CD4-positive, alpha-beta T cell (primary cell): ENCODE data around the gene KIAA1671. TPM values are rescaled to one million over a fixed set of nuclear protein-coding genes. Genes with fewer than 3 reads are reported as not detected.

Source experiments
- ATAC-seq: fragments of 200-7000 bp; cut with Tn5 transposase; one replicate; pipeline ENCODE4 v1.10.0; 2022; ENCODE audit warnings: mild to moderate bottlenecking; ENCODE audit not compliant: poor library complexity
- CTCF ChIA-PET: fragments of 350-600 bp; sonication (Branson Sonifier 250); formaldehyde crosslinking; loops from one replicate; lab custom pipeline; 2021; ENCODE audit warnings: antibody characterized with exemption, inconsistent platforms; lab: Charles Lee
- POLR2A ChIA-PET: fragments of 350-600 bp; sonication (Branson Sonifier 250); formaldehyde crosslinking; loops from one replicate; lab custom pipeline; 2021; ENCODE audit warnings: antibody characterized with exemption, inconsistent platforms; lab: Charles Lee
- DNase-seq, 14 experiments: peaks; one replicate each; pipeline ENCODE4 v3.0.0-alpha.2; 2013 to 2020; ENCODE audit warnings: mixed read lengths in 2 of 14
- H3K27ac ChIP-seq, 2 donors: one replicate each; pipeline versions ENCODE4 v1.5.1 to v1.7.0; 2013; ENCODE audit warnings: low read length in 2 of 2, low read depth in 1 of 2, mild to moderate bottlenecking in 1 of 2
- H3K27me3 ChIP-seq, 2 experiments: 1 replicate in 1 of 2; 2 replicates in 1 of 2; pipeline versions ENCODE4 v1.6.1 to v1.7.0; 2013; ENCODE audit warnings: low read length in 2 of 2, control low read depth in 1 of 2, mild to moderate bottlenecking in 1 of 2, moderate library complexity in 1 of 2; ENCODE audit not compliant: insufficient read depth in 2 of 2, control insufficient read depth in 1 of 2
- H3K36me3 ChIP-seq: one replicate; pipeline ENCODE4 v1.6.1; 2013; ENCODE audit warnings: low read length, control low read depth; ENCODE audit not compliant: insufficient read depth
- H3K4me1 ChIP-seq: one replicate; pipeline ENCODE4 v1.6.1; 2013; ENCODE audit warnings: low read length, control low read depth; ENCODE audit not compliant: insufficient read depth
- H3K4me3 ChIP-seq: one replicate; pipeline ENCODE4 v1.5.1; 2013; ENCODE audit warnings: mild to moderate bottlenecking, low read length, moderate library complexity
- H3K9me3 ChIP-seq, 2 experiments: 1 replicate in 1 of 2; 2 replicates in 1 of 2; pipeline versions ENCODE4 v1.6.1 to v1.7.0; 2013; ENCODE audit warnings: low read length in 2 of 2, mild to moderate bottlenecking in 2 of 2, control low read depth in 1 of 2, moderate library complexity in 1 of 2; ENCODE audit not compliant: control insufficient read depth in 1 of 2, insufficient read depth in 1 of 2
- H3K27ac Mint-ChIP-seq: one replicate; pipeline ENCODE4 v1.8.0; 2020; ENCODE audit warnings: mixed read lengths
- H3K27me3 Mint-ChIP-seq: one replicate; pipeline ENCODE4 v1.8.0; 2021; ENCODE audit warnings: mixed read lengths
- H3K36me3 Mint-ChIP-seq: one replicate; pipeline ENCODE4 v1.8.0; 2021; ENCODE audit warnings: low read depth, mixed read lengths
- H3K4me1 Mint-ChIP-seq: one replicate; pipeline ENCODE4 v1.8.0; 2021; ENCODE audit warnings: low read depth, mixed read lengths
- H3K4me3 Mint-ChIP-seq: one replicate; pipeline ENCODE4 v1.8.0; 2020; ENCODE audit warnings: mild to moderate bottlenecking, mixed read lengths
- H3K9me3 Mint-ChIP-seq: one replicate; pipeline ENCODE4 v1.8.0; 2020; ENCODE audit warnings: mixed read lengths
- intact Hi-C, 2 experiments: fragments of 100-400 bp; cut with DNase I in 1 of 2; cut with micrococcal nuclease in 1 of 2; formaldehyde crosslinking; loops; one replicate each; pipeline versions ENCODE4 v1.15.1 to v1.9.0; 2023 to 2025; cut with DNase I, micrococcal nuclease
- total RNA-seq, 174 experiments: library from RNA in 2 of 174; stranded (reverse) in 2 of 174; gene quantifications; one replicate each; pipeline ENCODE4 v1.2.3 and lab custom pipeline; 2021 to 2026
- TF ChIP-seq, protein P1 (sequence below): fragments of 200-600 bp; IDR thresholded peaks from one replicate; pipeline ENCODE4 v1.8.0; 2022; ENCODE audit warnings: antibody characterized with exemption, mild to moderate bottlenecking

KIAA1671 gene
- total RNA-seq, 2 experiments from 2014 or later = 2.6 to 2.9 TPM

DNA sequence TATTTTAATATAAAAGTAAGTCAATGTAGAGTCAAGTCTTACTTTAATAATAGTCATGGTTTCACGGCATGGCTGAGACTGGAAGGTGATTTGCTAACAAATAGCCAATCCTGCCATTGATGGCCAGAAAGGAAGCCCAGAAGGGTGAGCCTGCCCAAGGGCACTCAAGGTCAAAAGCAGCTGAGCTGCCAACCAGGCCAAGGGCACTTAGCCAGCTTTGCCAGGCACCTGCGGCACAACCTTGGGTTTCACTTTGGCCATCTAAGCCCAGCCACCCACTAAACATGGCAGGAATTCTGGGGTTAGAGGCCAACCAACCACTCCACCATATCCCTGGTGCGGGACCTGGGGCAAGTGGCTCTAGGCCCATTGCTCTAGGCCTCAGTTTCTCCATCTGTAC lies 10.2 kb upstream of the KIAA1671 start:
- H3K9me3 ChIP-seq = no peaks in the 10 kb centered on the region
- H3K4me1 ChIP-seq = peaks cover 4% of the 10 kb centered on the region
- H3K27me3 ChIP-seq = peaks cover 5 to 15% of the 10 kb centered on the region in 2 experiments
- no peak overlapping the region for H3K4me3 Mint-ChIP-seq
- H3K36me3 ChIP-seq = no peaks in the 10 kb centered on the region
- H3K36me3 Mint-ChIP-seq = no peaks in the 10 kb centered on the region
- no peak overlapping the region for H3K27ac Mint-ChIP-seq
- TF ChIP-seq, protein P1, sequence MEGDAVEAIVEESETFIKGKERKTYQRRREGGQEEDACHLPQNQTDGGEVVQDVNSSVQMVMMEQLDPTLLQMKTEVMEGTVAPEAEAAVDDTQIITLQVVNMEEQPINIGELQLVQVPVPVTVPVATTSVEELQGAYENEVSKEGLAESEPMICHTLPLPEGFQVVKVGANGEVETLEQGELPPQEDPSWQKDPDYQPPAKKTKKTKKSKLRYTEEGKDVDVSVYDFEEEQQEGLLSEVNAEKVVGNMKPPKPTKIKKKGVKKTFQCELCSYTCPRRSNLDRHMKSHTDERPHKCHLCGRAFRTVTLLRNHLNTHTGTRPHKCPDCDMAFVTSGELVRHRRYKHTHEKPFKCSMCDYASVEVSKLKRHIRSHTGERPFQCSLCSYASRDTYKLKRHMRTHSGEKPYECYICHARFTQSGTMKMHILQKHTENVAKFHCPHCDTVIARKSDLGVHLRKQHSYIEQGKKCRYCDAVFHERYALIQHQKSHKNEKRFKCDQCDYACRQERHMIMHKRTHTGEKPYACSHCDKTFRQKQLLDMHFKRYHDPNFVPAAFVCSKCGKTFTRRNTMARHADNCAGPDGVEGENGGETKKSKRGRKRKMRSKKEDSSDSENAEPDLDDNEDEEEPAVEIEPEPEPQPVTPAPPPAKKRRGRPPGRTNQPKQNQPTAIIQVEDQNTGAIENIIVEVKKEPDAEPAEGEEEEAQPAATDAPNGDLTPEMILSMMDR = no peak
- H3K9me3 Mint-ChIP-seq = no peaks in the 10 kb centered on the region
- no peak overlapping the region for H3K27ac ChIP-seq
- DNase-seq (no peak), ATAC-seq (no peak)
- H3K4me1 Mint-ChIP-seq = no peaks in the 10 kb centered on the region
- H3K27me3 Mint-ChIP-seq = peaks cover 40% of the 10 kb centered on the region
- CTCF ChIA-PET = interaction anchor here (1.5 kb wide), 1 partner anchor 9 kb away, joined by 3 read pairs; no protein-coding TSS in a partner anchor
- intact Hi-C loops = no loop called here
- POLR2A ChIA-PET = no interaction called here
- no peak overlapping the region for H3K4me3 ChIP-seq

DNA sequence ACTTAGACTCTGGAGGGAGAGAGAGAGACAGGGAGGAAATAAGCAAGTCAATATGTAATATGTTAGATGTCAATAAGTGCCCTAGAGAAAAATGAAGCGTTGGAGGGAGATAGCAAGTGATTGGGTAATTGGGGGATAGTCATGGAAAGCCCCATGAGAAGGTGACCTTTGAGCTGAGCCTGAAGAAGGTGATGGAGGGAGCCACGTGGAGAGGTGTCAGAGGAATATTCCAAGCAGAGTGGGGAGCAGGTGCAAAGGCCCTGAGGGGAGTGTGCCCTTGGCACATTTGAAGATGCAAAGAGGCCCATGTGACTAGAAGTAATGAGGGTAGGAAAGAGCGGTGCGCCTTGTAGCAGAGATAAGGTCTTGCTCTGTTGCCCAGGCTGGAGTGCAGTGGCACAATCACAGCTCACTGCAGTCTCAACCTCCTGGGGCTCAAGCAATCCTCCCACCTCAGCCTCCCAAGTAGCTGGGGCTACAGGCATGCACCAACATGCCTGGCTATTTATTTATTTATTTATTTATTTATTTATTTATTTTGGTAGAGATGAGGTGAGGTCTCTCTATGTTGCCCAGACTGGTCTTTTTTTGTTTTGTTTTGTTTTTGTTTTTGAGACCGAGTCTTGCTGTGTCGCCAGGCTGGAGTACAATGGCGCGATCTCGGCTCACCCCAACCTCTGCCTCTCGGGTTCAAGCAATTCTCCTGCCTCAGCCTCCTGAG lies 8.1 kb upstream of the KIAA1671 start:
- Mint-ChIP-seq H3K36me3 (no peaks in the 10 kb centered on the region), H3K9me3 (no peaks in the 10 kb centered on the region), H3K4me3 (no peak overlapping the region), H3K4me1 (no peaks in the 10 kb centered on the region), H3K27me3 (peaks cover 50% of the 10 kb centered on the region), H3K27ac (no peak overlapping the region)
- ATAC-seq (no peak), DNase-seq (no peak)
- no peaks in the 10 kb centered on the region for H3K4me1 ChIP-seq
- TF ChIP-seq, protein P1 = no peak
- intact Hi-C loops = no loop called here
- H3K27me3 ChIP-seq = peaks cover 10 to 13% of the 10 kb centered on the region in 2 experiments
- CTCF ChIA-PET = no interaction called here
- no peak overlapping the region for H3K4me3 ChIP-seq
- POLR2A ChIA-PET = no interaction called here
- no peaks in the 10 kb centered on the region for H3K36me3 ChIP-seq
- H3K27ac ChIP-seq = no peak overlapping the region
- no peaks in the 10 kb centered on the region for H3K9me3 ChIP-seq

DNA sequence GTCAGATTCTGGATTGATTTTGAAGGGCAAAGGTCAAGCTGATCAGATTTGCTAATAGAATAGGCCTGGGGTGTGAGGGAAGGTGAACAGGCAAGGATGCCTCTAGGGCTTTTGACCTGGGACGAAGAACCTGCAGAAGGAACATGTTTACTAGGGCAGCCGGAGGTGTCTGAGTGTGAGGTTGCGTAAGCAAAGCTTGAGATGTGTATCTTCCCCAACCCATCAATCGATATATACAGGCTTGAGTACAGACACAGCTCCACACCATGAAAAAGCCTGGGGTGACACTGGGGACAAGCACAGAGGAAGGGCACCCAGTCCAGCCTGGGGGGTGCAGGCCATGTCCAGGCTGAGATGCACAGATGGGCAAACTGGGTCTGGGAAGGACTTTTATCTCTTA lies 7.1 kb upstream of the KIAA1671 start:
- peaks cover 3% of the 10 kb centered on the region for H3K4me1 ChIP-seq
- H3K9me3 Mint-ChIP-seq = no peaks in the 10 kb centered on the region
- DNase-seq = no peak
- H3K27me3 Mint-ChIP-seq = peaks cover 58% of the 10 kb centered on the region
- H3K9me3 ChIP-seq = no peaks in the 10 kb centered on the region
- TF ChIP-seq, protein P1 = no peak
- no peak overlapping the region for H3K27ac Mint-ChIP-seq
- no peaks in the 10 kb centered on the region for H3K4me1 Mint-ChIP-seq
- H3K27me3 ChIP-seq = peaks cover 16% of the 10 kb centered on the region in 2 experiments
- no peak overlapping the region for H3K4me3 ChIP-seq
- H3K27ac ChIP-seq = no peak overlapping the region
- ChIA-PET POLR2A (interaction anchor here (0.6 kb wide), 1 partner anchor 15 kb away, joined by 3 read pairs; no protein-coding TSS in a partner anchor), CTCF (interaction anchor here (0.6 kb wide), 1 partner anchor 74 kb away, joined by 3 read pairs; no protein-coding TSS in a partner anchor)
- no peak for ATAC-seq
- no peaks in the 10 kb centered on the region for H3K36me3 Mint-ChIP-seq
- no peaks in the 10 kb centered on the region for H3K36me3 ChIP-seq
- intact Hi-C loops = no loop called here
- H3K4me3 Mint-ChIP-seq = no peak overlapping the region
